Stimulated activated CD8-positive, alpha-beta memory T cell treated with anti-CD3 and anti-CD28 coated beads, Interleukin-7, amount 100 ng/mL, for 4 hours (primary cell): ENCODE measurements around the gene DNAJC18.
"Not testable (repeated sequence)": the region's sequence is repeated elsewhere in the genome, so short reads cannot be mapped to it uniquely, and the experiment has no call there.

Source experiments
- DNase-seq, 2 donors: peaks; one replicate each; pipeline ENCODE4 v3.0.0-alpha.2; 2020; ENCODE audit warnings: low read depth in 2 of 2

The DNAJC18 gene

GRCh38 chr5:139388198-139388821, 51.0 kb downstream of the DNAJC18 start:
- no peak for DNase-seq

GRCh38 chr5:139387611-139388197, 51.6 kb downstream of the DNAJC18 start:
- DNase-seq: no peak

GRCh38 chr5:139386956-139387355, 52.4 kb downstream of the DNAJC18 start:
- DNase-seq: not testable (repeated sequence)

- no peak for DNase-seq
Observed at GRCh38 chr5:139386050-139386438, 53.3 kb downstream of the DNAJC18 start.

- DNase-seq: no peak
Observed at GRCh38 chr5:139385061-139386049, 54.0 kb downstream of the DNAJC18 start.

GRCh38 chr5:139384591-139385051, 54.7 kb downstream of the DNAJC18 start:
- DNase-seq: no peak

GRCh38 chr5:139383993-139384590, 55.2 kb downstream of the DNAJC18 start:
- no peak for DNase-seq

GRCh38 chr5:139383275-139383992, 55.9 kb downstream of the DNAJC18 start, which contains the start of gene SLC23A1:
TSS of gene SLC23A1 (minus strand) at chr5:139383297. CDS start at chr5:139383253, 44 bp downstream.
- DNase-seq: no peak

- no peak for DNase-seq
Observed at GRCh38 chr5:139382807-139383206, 56.5 kb downstream of the DNAJC18 start.

GRCh38 chr5:139381837-139382761, 57.2 kb downstream of the DNAJC18 start:
- DNase-seq: no peak

- DNase-seq: no peak
Observed at GRCh38 chr5:139379626-139380449, 59.5 kb downstream of the DNAJC18 start.

GRCh38 chr5:139378941-139379361, 60.4 kb downstream of the DNAJC18 start:
- no peak for DNase-seq

GRCh38 chr5:139378101-139378825, 61.1 kb downstream of the DNAJC18 start:
- DNase-seq: no peak

GRCh38 chr5:139377226-139377625, 62.1 kb downstream of the DNAJC18 start:
- no peak for DNase-seq

- DNase-seq: no peak
Observed at GRCh38 chr5:139376364-139376763, 63.0 kb downstream of the DNAJC18 start.

GRCh38 chr5:139374909-139375308, 64.4 kb downstream of the DNAJC18 start:
- no peak for DNase-seq

GRCh38 chr5:139371482-139372435, 67.6 kb downstream of the DNAJC18 start:
- no peak for DNase-seq
